ENCODE measurements around the gene SLC3A2. TPM values are rescaled to one million over a fixed set of nuclear protein-coding genes. Genes with fewer than 3 reads are reported as not detected.

The SLC3A2 gene
- total RNA-seq, 1 experiment from 2014 or later, result 340 TPM

DNA sequence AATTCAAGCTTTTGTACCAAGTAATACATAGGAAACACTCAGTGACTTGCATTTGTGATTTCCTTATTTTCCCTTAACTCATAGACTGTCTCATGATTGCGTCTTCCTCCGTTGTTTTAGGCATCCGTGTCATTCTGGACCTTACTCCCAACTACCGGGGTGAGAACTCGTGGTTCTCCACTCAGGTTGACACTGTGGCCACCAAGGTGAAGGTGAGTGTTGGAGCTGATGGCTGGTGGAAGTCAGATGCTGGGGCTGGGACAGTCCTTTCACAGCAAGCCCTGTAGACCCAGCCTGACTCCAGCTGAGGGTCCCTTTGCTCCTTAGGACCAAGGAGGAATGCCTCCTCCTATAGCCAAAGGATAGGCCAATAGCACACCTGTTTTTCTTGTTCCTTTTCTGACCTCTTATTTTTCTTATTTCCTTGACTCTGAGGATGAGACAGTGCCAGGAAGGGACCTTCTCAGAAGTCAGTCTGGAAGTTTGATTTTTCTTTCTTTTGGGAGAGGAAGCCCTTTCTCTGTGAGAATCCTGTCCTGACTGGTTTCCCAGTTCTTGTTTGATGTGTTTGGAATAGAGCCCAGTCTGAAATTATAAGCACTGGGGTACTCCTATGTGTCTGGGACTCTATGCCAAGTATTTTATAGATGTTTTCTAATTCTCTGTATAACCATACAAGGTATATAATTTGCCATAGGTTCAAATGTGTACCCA lies 2.2 kb downstream of the SLC3A2 start:
- H3K36me3 ChIP-seq (replicated peaks; ENCODE audit: control insufficient read depth, insufficient read depth, low read length), result peaks cover 56% of the 10 kb centered on the region
- no peak overlapping the region; the same call in 1 of the 2 replicates for H3K4me3 ChIP-seq (ENCODE audit: insufficient read depth, low read depth, low read length)
- DNase-seq, result no peak
- no peaks in the 10 kb centered on the region for H3K27me3 ChIP-seq (ENCODE audit: control insufficient read depth, insufficient read depth, low read length)

- Histone ChIP-seq H3K36me3 (replicated peaks; ENCODE audit: control insufficient read depth, insufficient read depth, low read length) (peaks cover 62% of the 10 kb centered on the region), H3K4me3 (ENCODE audit: insufficient read depth, low read depth, low read length) (no peak overlapping the region), H3K27me3 (ENCODE audit: control insufficient read depth, insufficient read depth, low read length) (no peaks in the 10 kb centered on the region)
- DNase-seq, result no peak
Measured at GRCh38 chr11:62883673-62884072, 3.0 kb downstream of the SLC3A2 start.

- Histone ChIP-seq H3K4me3 (ENCODE audit: insufficient read depth, low read depth, low read length) (no peak overlapping the region), H3K36me3 (replicated peaks; ENCODE audit: control insufficient read depth, insufficient read depth, low read length) (peaks cover 63% of the 10 kb centered on the region), H3K27me3 (ENCODE audit: control insufficient read depth, insufficient read depth, low read length) (no peaks in the 10 kb centered on the region)
- no peak for DNase-seq
Measured at GRCh38 chr11:62885137-62885750, 4.5 kb downstream of the SLC3A2 start.

- peaks cover 46% of the 10 kb centered on the region for H3K36me3 ChIP-seq (replicated peaks; ENCODE audit: control insufficient read depth, insufficient read depth, low read length)
- no peak for DNase-seq
- H3K27me3 ChIP-seq (ENCODE audit: control insufficient read depth, insufficient read depth, low read length), result no peaks in the 10 kb centered on the region
- H3K4me3 ChIP-seq (ENCODE audit: insufficient read depth, low read depth, low read length), result no peak overlapping the region
Measured at GRCh38 chr11:62888406-62888805, 7.7 kb downstream of the SLC3A2 start.

DNA sequence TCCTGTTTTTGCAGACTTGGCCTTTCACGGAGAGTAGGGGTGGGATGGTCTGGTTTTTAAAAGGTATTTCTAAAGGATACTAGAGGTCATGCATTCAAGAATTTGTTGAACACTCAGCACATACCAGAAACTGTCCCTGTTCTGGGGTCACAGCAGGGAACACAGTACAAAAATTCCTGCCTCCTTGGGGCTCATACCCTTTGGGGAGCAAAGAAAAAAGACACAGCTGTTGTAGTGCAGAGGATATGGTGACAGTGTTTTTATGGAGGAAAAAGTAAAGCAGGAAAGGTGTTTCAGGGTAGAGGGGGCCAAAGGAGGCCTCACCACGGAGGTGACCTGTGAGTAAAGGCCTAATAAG lies 8.4 kb downstream of the SLC3A2 start:
- no peak for DNase-seq
- H3K27me3 ChIP-seq (ENCODE audit: control insufficient read depth, insufficient read depth, low read length), result no peaks in the 10 kb centered on the region
- H3K36me3 ChIP-seq (replicated peaks; ENCODE audit: control insufficient read depth, insufficient read depth, low read length), result peaks cover 40% of the 10 kb centered on the region

GRCh38 chr11:62889484-62890437 lies 9.1 kb downstream of the SLC3A2 start:
- no peaks in the 10 kb centered on the region for H3K27me3 ChIP-seq (ENCODE audit: control insufficient read depth, insufficient read depth, low read length)
- H3K4me3 ChIP-seq (ENCODE audit: insufficient read depth, low read depth, low read length), result no peak overlapping the region
- peaks cover 35% of the 10 kb centered on the region for H3K36me3 ChIP-seq (replicated peaks; ENCODE audit: control insufficient read depth, insufficient read depth, low read length)
- DNase-seq, result peak; percentile 49

More for the DNA sequence above, 8.4 kb downstream of the SLC3A2 start:
- no peak overlapping the region for H3K4me3 ChIP-seq (ENCODE audit: insufficient read depth, low read depth, low read length)

- H3K36me3 ChIP-seq (replicated peaks; ENCODE audit: control insufficient read depth, insufficient read depth, low read length), result peaks cover 11% of the 10 kb centered on the region
- H3K4me3 ChIP-seq (ENCODE audit: insufficient read depth, low read depth, low read length), result no peak overlapping the region
- DNase-seq, result no peak
- H3K27me3 ChIP-seq (ENCODE audit: control insufficient read depth, insufficient read depth, low read length), result no peaks in the 10 kb centered on the region
Measured at GRCh38 chr11:62892077-62892922, 11.6 kb downstream of the SLC3A2 start.

GRCh38 chr11:62895501-62895900 lies 14.8 kb downstream of the SLC3A2 start:
- no peak for DNase-seq
- Histone ChIP-seq H3K4me3 (ENCODE audit: insufficient read depth, low read depth, low read length) (no peak overlapping the region), H3K36me3 (replicated peaks; ENCODE audit: control insufficient read depth, insufficient read depth, low read length) (no peaks in the 10 kb centered on the region), H3K27me3 (ENCODE audit: control insufficient read depth, insufficient read depth, low read length) (no peaks in the 10 kb centered on the region)

- Histone ChIP-seq H3K36me3 (replicated peaks; ENCODE audit: control insufficient read depth, insufficient read depth, low read length) (no peaks in the 10 kb centered on the region), H3K4me3 (ENCODE audit: insufficient read depth, low read depth, low read length) (no peak overlapping the region), H3K27me3 (ENCODE audit: control insufficient read depth, insufficient read depth, low read length) (no peaks in the 10 kb centered on the region)
- DNase-seq, result no peak
Measured at GRCh38 chr11:62896049-62896448, 15.4 kb downstream of the SLC3A2 start.

DNA sequence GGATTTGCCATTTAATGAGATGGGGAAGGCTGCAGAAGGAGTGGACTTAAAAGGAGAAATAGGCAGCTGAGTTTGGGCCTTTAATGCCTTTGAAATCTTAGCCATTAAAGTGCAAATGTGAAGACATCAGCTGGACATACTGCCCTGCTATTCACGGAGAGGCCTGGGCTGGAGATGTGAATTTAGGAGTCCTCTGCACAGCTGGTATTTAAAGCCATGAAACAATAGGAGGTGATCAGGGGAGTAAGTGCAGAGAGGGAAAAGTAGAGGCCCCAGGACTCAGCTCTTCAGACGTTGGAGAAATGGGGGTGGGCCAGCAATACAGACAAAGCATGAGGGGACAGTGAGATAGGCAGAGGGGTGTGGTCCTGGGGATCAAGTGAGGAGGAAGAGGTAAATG lies 16.6 kb downstream of the SLC3A2 start:
- DNase-seq, result no peak
- H3K27me3 ChIP-seq (ENCODE audit: control insufficient read depth, insufficient read depth, low read length), result no peaks in the 10 kb centered on the region
- no peak overlapping the region for H3K4me3 ChIP-seq (ENCODE audit: insufficient read depth, low read depth, low read length)
- H3K36me3 ChIP-seq (replicated peaks; ENCODE audit: control insufficient read depth, insufficient read depth, low read length), result no peaks in the 10 kb centered on the region

DNA sequence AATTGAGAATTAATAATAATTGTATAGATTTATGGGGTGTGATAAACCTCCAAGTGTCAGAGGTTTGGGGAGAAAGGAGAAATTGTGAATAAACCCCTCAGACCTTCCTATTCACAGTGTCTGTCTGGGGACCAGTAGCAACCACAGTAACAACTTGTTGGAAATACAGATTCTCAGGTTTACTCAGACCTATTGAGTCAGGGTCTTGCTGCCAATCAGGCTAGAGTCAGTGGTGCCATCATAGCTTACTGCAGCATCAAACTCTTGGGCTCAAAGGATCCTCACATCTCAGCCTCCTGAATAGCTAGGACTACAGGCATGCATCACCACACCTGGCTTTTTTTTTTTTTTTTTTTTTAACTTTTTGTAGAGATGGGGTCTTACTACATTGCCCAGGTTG lies 17.3 kb downstream of the SLC3A2 start:
- Histone ChIP-seq H3K27me3 (ENCODE audit: control insufficient read depth, insufficient read depth, low read length) (no peaks in the 10 kb centered on the region), H3K36me3 (replicated peaks; ENCODE audit: control insufficient read depth, insufficient read depth, low read length) (no peaks in the 10 kb centered on the region), H3K4me3 (ENCODE audit: insufficient read depth, low read depth, low read length) (no peak overlapping the region)
- no peak for DNase-seq

GRCh38 chr11:62902932-62903331 lies 22.2 kb downstream of the SLC3A2 start:
- no peak overlapping the region for H3K4me3 ChIP-seq (ENCODE audit: insufficient read depth, low read depth, low read length)
- peaks cover 3% of the 10 kb centered on the region; the same call in 1 of the 2 replicates for H3K27me3 ChIP-seq (ENCODE audit: control insufficient read depth, insufficient read depth, low read length)
- DNase-seq, result no peak
- no peaks in the 10 kb centered on the region for H3K36me3 ChIP-seq (replicated peaks; ENCODE audit: control insufficient read depth, insufficient read depth, low read length)

- DNase-seq, result no peak
- Histone ChIP-seq H3K36me3 (replicated peaks; ENCODE audit: control insufficient read depth, insufficient read depth, low read length) (no peaks in the 10 kb centered on the region), H3K4me3 (ENCODE audit: insufficient read depth, low read depth, low read length) (no peak overlapping the region), H3K27me3 (ENCODE audit: control insufficient read depth, insufficient read depth, low read length) (peaks cover 3% of the 10 kb centered on the region; the same call in 1 of the 2 replicates)
Measured at GRCh38 chr11:62905296-62905695, 24.6 kb downstream of the SLC3A2 start.

All from H7 (cell line).